NCI-H510A treated with DMSO at 0.1 percent for 48 hours (cell line): ENCODE data around the gene COLGALT1.
"Not testable (repeated sequence)": the region's sequence is repeated elsewhere in the genome, so short reads cannot be mapped to it uniquely, and the experiment has no call there.

Experiments
- DNase-seq: peaks from one replicate; lab custom pipeline; 2025; lab: John Stamatoyannopoulos, UW

Gene COLGALT1

DNA sequence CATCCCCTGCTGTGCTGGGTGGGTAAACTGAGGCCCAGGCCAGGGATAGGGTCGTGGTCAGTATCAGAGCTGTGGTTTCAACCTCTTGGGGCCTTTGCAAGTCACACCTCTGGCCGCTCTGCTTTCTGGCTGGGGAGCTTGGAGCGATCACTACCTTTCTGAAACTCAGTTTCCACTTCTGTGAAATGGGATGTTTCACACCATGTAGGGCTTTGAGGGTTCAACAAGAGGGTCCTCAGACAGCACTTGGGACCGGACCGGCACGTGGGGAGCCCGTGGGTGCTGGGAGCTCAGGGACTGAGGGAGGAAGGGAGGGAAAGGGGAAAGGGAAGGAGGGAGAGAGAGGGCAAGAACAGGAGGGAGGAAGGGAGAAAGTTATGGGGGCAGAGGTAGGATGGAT lies 22.9 kb upstream of the COLGALT1 start:
- no peak for DNase-seq

GRCh38 chr19:17534767-17535166 lies 20.7 kb upstream of the COLGALT1 start:
- DNase-seq: no peak

GRCh38 chr19:17536955-17537354 lies 18.5 kb upstream of the COLGALT1 start:
- DNase-seq: no peak

DNA sequence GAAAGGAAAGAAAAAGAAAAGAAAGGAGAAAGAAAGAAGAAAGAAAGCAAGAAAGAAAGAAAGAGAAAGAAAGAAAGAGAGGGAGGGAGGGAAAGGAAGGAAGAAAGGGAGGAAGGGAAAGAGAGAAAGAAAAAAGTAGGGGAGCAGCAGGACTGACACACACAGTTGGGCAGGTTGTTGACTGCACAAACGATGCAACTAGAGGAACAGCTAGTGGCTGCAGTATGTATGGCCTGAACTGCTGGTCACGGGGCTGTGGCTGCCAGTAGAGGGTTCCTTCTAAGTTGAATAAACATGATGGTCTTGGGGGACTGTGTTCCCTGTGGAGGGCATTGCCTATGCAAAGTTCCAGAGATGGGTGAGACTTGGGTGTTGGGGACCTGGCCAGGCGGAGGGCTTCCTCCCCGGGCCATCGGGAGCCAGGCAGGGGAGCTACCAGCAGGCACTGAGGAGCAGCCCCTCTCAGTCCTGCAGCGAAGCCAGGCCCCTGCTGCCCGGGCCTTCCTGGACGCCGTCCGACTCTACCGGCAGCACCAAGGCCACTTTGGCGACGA lies 16.7 kb upstream of the COLGALT1 start:
- no peak for DNase-seq

- peak; percentile 56 for DNase-seq
Measured at GRCh38 chr19:17539238-17540117, 16.0 kb upstream of the COLGALT1 start.

GRCh38 chr19:17540174-17540573 lies 15.3 kb upstream of the COLGALT1 start:
- DNase-seq: no peak

DNA sequence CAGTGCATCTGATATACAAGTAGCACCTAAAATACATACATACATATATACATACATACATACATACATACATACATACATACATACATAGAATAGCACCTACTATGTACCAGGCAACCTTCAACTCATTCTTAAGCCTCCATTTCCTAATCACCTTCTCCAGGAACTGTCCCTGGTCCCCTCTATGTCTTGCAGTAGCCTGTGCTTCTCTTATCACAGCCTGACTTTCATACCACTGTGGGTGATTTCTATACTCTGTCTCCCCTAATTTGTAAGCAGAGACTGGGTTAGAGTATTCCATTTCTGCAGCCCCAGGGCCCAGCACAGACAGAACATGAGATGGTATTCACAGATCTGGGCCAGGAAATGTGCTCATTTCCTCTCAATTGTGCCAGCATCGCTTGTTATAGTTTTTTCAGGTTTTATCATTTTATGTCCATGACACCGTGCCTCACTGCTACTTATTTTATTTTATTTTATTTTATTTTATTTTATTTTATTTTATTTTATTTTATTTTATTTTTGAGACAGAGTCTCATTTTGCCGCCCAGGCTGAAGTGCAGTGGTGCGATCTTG lies 14.2 kb upstream of the COLGALT1 start:
- no peak for DNase-seq

DNA sequence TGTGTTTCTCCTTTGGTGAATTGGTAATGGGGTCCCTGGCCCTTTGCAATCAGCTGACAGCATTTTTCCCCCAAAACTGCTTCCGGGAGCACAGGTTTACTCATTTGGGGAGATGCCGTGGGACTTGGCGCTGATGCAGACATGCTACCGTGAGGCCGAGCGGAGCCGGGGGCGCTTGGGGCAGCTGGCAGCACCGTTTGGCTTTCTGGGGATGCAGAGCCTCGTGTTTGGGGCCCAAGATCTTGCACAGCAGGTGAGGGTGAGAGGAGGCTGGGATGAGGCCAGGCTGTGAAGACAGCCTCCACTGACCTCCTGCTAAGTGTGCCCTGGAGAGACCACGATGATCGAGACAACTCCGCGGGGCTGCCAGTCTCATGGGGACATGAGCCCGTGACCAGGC lies 13.4 kb upstream of the COLGALT1 start:
- DNase-seq: no peak

GRCh38 chr19:17542793-17543582 lies 12.5 kb upstream of the COLGALT1 start:
- no peak for DNase-seq

DNA sequence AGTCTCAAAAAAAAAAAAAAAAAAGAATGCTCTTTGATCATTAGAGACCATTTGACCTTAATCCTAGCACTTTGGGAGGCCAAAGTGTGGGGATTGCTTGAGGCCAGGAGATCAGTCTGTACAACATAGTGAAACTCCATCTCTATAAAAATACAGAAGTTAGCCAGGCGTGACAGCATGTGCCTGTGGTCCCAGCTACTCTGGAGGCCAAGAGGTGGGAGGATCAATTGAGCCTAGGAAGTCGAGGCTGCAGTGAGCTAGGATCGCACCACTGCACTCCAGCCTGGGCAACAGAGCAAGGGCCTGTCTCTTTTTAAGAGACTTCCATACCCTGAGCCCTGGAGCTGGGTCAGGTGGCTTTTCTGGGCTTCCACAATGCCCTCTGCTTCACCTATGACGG lies 11.5 kb upstream of the COLGALT1 start:
- DNase-seq: no peak

DNA sequence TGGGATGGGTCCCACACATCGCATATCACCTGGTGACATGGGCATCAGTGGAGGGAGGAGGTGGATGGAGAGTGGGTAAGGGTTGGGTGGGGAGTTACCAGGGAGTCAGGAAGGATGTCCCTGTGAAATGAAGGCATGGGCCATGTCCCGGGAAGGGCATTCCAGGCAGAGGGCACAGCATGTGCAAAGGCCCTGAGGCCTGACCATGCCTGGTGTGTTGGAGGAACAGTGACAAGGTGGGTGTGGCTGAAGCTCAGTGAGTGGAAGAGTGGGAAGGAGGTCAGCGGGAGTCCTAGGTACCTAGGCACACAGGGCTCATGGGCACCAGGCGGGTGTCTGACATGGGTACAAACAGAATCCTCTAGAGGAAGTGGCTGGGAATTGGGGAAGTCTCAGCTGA lies 11.0 kb upstream of the COLGALT1 start:
- DNase-seq: no peak

DNA sequence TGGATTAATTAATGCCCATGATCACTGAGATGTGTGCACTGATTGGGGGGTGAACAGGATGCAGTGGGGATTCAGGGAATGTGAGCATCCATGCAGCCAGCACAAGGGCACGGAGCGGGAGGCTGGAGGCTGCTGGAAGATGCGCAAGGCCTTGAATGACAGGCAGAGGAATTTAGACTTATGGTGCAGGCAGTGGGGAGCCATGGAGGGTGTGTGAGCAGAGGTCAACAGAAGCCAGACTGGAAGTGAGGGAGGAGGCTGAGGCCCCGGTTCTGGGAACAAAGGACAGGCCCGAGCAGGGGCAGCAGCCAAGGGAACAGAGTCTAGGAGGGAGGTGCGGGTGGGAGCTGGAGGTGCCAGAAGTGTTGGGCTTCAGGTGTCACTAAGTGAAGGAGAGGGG lies 7.3 kb upstream of the COLGALT1 start:
- no peak for DNase-seq

DNA sequence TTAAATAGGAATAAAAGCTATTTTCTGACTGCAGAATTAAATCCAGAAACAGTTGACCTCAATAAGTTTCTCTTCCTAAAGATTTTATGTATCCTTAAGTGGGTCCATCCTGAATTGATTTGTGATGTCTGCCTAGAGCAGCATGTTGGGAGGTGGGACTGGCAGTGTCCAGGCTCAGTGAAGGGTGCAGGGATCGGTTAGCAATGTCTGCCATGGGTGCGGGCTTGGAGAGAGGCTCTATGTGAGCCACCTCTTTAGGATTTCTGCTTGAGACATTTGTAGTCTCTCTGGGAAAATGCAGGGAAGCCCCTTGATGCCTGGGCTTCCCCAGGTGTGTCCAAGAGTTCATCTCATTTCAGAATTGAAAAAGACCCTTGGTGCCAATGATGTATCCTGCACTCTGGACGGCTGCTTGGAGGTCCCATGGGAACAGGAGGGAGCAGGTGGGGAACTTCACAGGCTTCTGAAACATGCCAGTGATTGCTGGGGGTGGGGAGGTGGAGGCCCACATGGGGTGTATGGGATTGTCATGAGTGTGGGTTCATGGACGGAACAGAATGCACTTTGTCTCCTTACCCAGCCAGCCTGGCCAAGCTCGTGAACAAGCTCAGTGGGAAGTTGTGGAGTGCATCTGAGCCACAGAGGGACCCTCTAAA lies 6.2 kb upstream of the COLGALT1 start:
- DNase-seq: no peak

GRCh38 chr19:17550076-17550667 lies 5.3 kb upstream of the COLGALT1 start:
- DNase-seq: no peak

DNA sequence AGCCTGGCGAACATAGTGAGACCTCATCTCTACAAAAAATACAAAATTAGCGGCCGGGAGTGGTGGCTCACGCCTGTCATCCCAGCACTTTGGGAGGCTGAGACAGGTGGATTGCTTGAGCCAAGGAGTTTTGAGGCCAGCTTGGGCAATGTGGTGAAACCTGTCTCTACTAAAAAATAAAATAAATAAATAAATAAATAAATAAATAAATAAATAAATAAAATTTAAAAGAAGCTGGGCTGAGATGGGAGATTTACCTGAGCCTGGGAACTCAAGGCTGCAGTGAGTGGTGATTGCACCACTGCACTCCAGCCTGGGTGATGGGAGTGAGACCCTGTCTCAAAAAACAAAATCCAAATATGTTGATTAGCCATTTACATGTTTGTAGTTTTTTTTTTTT lies 2.7 kb upstream of the COLGALT1 start:
- DNase-seq: not testable (repeated sequence)

DNA sequence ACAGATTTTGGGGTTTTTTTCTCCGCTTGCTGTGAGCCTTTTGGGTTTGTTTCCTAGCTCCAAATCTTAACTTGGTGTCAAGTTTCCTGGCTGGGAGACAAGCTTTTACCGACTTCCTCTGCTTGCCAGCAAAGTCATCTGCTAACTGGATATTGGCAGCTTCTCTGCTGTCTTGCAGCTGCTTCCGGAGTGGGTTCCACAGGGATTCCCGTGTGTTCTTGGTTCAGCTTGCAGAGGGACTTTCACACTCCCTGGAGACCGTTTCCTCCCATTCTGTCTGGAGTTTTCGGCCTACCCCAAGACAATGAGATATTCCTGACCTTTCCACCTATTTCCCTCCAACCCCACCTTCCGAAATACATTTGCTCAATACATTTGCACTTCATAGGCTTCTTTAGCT lies 2.2 kb upstream of the COLGALT1 start:
- DNase-seq: no peak

- no peak for DNase-seq
Measured at GRCh38 chr19:17554968-17555479, 425 bp upstream of the COLGALT1 start.

GRCh38 chr19:17555929-17556813 lies 722 bp downstream of the COLGALT1 start:
- peak; percentile 37 for DNase-seq

DNA sequence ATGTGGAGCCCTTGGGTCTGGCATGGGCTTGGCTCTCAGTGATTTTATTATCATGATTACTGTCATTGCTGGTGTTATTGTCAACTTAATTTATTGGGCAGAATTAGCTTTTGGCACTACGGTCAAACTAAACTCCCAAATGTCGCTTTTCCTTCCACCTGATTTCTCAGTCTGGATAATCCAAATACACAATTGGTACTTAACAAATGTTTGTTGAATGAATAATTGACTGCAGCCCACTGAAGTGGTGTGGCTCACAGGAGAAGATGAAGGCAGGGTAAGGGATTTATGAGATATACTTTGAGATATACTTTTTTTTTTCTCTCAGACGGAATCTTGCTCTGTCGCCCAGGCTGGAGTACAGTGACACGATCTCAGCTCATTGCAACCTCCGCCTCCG lies 1.5 kb downstream of the COLGALT1 start:
- DNase-seq: no peak

GRCh38 chr19:17557466-17557865 lies 2.0 kb downstream of the COLGALT1 start:
- no peak for DNase-seq
